Mucosa of rectum (tissue), 2 donors: ENCODE data around the gene KCNIP4.

Experiments
- H3K27ac ChIP-seq, 2 donors: one replicate each; pipeline ENCODE4 v1.7.0; 2013; ENCODE audit warnings: inconsistent platforms in 2 of 2, low read depth in 2 of 2, low read length in 2 of 2
- H3K27me3 ChIP-seq, 2 donors: one replicate each; pipeline ENCODE4 v1.7.0; 2013; ENCODE audit warnings: low read length in 2 of 2; ENCODE audit not compliant: control insufficient read depth in 2 of 2, insufficient read depth in 2 of 2
- H3K36me3 ChIP-seq, 2 donors: one replicate each; pipeline ENCODE4 v1.7.0; 2013; ENCODE audit warnings: low read length in 2 of 2; ENCODE audit not compliant: control insufficient read depth in 2 of 2, insufficient read depth in 2 of 2
- H3K4me1 ChIP-seq, 2 donors: one replicate each; pipeline ENCODE4 v1.7.0; 2013; ENCODE audit warnings: low read length in 2 of 2, mild to moderate bottlenecking in 1 of 2; ENCODE audit not compliant: control insufficient read depth in 2 of 2, insufficient read depth in 2 of 2
- H3K4me3 ChIP-seq, 2 donors: one replicate each; pipeline ENCODE4 v1.7.0; 2013; ENCODE audit warnings: low read length in 2 of 2
- H3K9ac ChIP-seq, 2 donors: one replicate each; pipeline ENCODE4 v1.7.0; 2013; ENCODE audit warnings: low read length in 2 of 2, low read depth in 1 of 2, mild to moderate bottlenecking in 1 of 2
- H3K9me3 ChIP-seq, 2 donors: one replicate each; pipeline ENCODE4 v1.7.0; 2013; ENCODE audit warnings: low read length in 2 of 2; ENCODE audit not compliant: control insufficient read depth in 2 of 2
- donor health status: healthy.
- donor health status: Normal muscosa, but diverticular disease.

The KCNIP4 gene

GRCh38 chr4:20679951-20680350 is 1268.6 kb downstream of the KCNIP4 start:
- no peaks in the 10 kb centered on the region for H3K4me1 ChIP-seq
- no peak overlapping the region for H3K4me3 ChIP-seq
- no peaks in the 10 kb centered on the region for H3K9me3 ChIP-seq
- H3K27me3 ChIP-seq, result no peaks in the 10 kb centered on the region
- H3K27ac ChIP-seq, result no peak overlapping the region
- H3K36me3 ChIP-seq, result no peaks in the 10 kb centered on the region
- H3K9ac ChIP-seq, result no peak overlapping the region
